HG03558 (cell line): ENCODE measurements around the gene ARHGEF16.

Experiments
- ATAC-seq: cut with Tn5 transposase; IDR thresholded peaks from one replicate; pipeline ENCODE4 v1.9.1; 2021; ENCODE audit warnings: moderate number of reproducible peaks; ENCODE audit not compliant: unreplicated experiment; ENCODE audit errors: extremely low read depth

Gene ARHGEF16

GRCh38 chr1:3465091-3465934 is 10.8 kb downstream of the ARHGEF16 start:
- ATAC-seq: no peak

GRCh38 chr1:3465935-3466321 is 11.5 kb downstream of the ARHGEF16 start:
- ATAC-seq: no peak

GRCh38 chr1:3466366-3467075 is 12.1 kb downstream of the ARHGEF16 start:
- no peak for ATAC-seq

- no peak for ATAC-seq
These were observed 12.9 kb downstream of the ARHGEF16 start for GRCh38 chr1:3467096-3468036.

- ATAC-seq: no peak
These were observed 14.0 kb downstream of the ARHGEF16 start for GRCh38 chr1:3468236-3469103.

- ATAC-seq: no peak
These were observed 14.8 kb downstream of the ARHGEF16 start for GRCh38 chr1:3469104-3469848.

GRCh38 chr1:3469849-3470649 is 15.6 kb downstream of the ARHGEF16 start:
- ATAC-seq: no peak

GRCh38 chr1:3470650-3471355 is 16.3 kb downstream of the ARHGEF16 start:
- no peak for ATAC-seq

- ATAC-seq: no peak
These were observed 17.1 kb downstream of the ARHGEF16 start for GRCh38 chr1:3471356-3472087.

GRCh38 chr1:3472088-3472850 is 17.8 kb downstream of the ARHGEF16 start:
- ATAC-seq: no peak

- no peak for ATAC-seq
These were observed 18.4 kb downstream of the ARHGEF16 start for GRCh38 chr1:3472906-3473305.

- no peak for ATAC-seq
These were observed 18.9 kb downstream of the ARHGEF16 start for GRCh38 chr1:3473381-3473844.

- ATAC-seq: no peak
These were observed 19.6 kb downstream of the ARHGEF16 start for GRCh38 chr1:3474016-3474415.

- no peak for ATAC-seq
These were observed 20.0 kb downstream of the ARHGEF16 start for GRCh38 chr1:3474421-3474820.

- no peak for ATAC-seq
These were observed 21.5 kb downstream of the ARHGEF16 start for GRCh38 chr1:3475839-3476573.
